Cortex of kidney (tissue), 1 donor: ENCODE data around the gene EEF1G.

ENCODE experiments used
- DNase-seq: peaks from one replicate; lab custom pipeline; 2025; lab: John Stamatoyannopoulos, UW

The EEF1G gene

GRCh38 chr11:62540804-62541701, 32.6 kb downstream of the EEF1G start:
- DNase-seq, result no peak

- DNase-seq, result no peak
Measured at GRCh38 chr11:62539238-62539925, 34.3 kb downstream of the EEF1G start.

DNA sequence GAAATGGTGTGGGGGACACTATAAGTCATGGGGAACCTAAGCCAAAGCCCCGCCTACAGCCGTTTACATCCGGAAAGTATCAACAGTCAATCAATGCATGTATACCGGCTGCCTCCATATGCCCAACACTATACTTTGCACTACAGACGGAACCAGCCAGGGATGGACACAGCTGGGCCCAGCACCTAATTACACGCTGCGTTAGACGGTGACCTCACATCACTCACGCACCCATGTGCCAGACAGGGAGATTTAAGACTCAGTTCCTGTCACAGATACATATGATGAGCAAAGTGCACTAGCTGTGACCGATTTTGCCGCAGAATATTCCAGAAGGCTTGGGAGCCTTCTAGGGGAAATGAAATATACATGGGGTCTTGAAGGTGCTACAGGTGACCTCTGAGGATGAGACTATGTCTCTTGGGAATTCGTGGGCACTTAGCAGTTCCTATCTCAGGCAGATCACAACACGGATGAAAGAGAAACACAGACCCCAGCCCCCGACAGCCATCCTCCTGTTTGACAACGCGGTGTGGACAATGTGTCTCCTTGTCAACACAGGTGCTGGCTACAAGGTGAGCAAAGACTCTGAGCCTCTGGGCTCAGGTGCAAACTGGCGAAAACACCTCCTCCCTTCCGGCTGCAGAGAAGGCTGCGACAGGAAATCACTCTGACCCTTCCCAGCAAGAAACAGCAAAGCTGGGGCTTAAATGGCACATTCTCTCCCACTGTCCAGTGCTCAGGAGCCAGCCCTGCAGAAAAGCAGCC, 35.0 kb downstream of the EEF1G start:
- DNase-seq, result no peak

DNA sequence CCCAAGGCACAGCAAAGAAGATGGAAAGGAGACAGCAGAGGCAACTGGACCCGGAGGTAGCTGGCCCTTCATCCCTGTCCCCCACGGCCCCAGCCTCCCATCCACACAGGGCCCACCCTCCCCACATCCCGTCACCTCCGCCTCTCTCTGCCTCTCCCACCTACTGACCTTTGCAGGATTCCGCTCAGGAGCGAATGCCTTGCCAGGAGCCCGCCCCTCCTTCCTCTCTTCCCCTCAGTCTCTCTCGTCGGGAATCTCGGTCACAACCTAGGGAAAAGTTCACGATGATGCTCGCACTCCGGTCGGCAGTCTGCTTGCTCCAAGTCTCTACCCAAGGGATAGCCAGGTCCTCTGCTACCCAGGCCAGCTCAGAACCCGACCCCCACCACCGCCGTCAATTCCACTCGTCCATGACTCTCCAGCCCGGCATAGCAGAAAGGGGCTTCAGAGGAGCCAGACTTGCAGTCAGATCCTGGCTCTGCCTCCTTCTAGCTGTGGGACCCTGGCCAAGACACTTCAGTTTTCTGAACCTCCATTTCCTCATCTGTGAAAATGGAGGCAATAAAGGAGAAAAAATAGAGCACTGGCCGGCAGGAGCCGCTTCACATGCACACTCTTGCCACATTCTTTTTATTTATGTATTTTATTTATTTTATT, 37.3 kb downstream of the EEF1G start:
- DNase-seq, result no peak

- DNase-seq, result no peak
Measured at GRCh38 chr11:62535802-62536201, 37.9 kb downstream of the EEF1G start.

- DNase-seq, result no peak
Measured at GRCh38 chr11:62534779-62535545, 38.7 kb downstream of the EEF1G start.

GRCh38 chr11:62532096-62532495, 41.6 kb downstream of the EEF1G start:
- no peak for DNase-seq

DNA sequence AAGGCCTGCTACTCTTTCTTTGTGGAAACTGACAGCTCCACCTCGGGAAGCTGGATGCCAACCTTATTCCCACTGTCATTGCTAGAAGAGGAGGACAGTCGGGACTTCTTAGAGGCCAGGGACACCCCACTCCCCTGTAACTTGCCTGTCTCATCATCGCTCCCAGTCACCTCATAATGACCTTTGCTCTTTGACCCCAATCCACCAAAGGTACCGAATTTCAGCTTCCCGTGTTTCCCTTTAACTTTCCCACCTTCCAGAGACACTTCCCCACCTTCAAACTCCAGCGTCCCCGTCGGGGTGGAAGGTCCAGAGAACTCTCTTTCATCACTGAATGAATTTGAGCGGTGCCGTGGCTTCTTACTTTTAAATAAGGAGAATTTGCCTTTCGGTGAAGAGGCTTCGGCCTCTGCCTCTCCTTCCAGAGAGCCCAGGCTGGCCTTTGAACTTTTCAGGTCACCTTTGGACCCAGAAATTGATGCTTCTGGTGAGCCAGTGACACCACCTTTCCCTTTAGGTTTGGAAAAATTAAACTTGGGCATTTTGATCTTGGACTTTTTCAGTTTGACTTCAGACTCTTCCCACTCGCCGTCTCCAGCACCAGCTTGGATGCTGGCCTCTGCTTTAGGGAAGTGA, 56.8 kb downstream of the EEF1G start:
- DNase-seq, result no peak

DNA sequence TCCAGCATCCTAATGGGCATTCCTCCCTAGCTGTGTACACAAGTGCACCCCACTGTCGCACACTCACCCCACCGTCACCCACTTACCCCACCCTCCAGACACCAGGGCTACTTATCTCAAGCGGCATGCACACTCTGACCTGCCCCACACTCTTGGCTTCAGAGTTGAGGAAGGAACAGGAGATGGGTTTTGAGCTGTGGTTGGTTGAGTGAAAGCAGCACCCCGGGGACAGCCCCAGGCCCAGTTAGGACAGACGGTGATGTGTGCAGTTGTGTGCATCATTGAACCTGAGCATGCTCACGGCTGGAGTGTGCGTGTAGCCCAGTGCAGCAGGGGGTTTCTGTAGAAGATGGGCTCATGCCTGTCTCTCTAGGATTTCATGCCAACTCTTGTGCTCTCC, 59.5 kb downstream of the EEF1G start:
- DNase-seq, result no peak

DNA sequence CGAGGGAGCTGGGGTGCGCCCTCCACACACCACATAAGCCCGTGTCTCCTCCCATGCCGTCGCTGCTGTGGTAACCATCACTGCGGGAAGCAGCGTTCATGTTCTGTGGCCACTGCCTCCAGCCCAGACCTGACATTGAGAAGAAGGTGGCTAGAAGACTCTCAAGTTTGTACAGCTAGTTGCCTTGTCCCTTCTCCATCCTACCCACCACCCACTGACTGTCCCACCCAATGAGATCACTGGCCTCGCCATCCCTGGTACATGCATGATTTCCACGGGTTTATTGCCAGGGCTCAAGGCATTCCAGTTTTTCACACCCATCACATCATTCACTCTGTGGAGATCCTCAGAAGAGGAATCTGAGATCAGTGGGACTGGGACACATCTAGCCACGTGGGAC, 60.1 kb downstream of the EEF1G start:
- no peak for DNase-seq

DNA sequence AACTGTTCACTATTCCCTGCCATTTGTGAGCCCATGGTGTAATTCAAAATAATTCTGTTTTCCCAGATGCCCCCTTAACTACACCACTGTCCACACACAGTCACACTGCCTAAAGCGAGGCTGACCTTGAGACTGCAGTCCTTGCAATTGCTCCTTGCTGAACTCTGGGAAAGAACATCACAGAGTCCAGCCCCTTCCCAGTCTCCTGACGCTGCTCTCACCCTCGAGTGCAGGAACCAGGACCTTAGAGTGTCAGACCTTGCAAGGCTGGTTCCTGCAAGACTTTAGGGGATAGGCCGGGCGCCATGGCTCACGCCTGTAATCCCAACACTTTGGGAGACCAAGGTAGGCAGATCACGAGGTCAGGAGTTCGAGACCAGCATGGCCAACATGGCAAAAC, 60.7 kb downstream of the EEF1G start:
- no peak for DNase-seq
